HG03442 (cell line): ENCODE results near the gene GRM8.
A peak's percentile ranks its signal among the peaks of the same experiment; 100 is the strongest.

Source experiments
- ATAC-seq: cut with Tn5 transposase; IDR thresholded peaks from one replicate; pipeline ENCODE4 v1.9.1; 2021; ENCODE audit warnings: mild to moderate bottlenecking, moderate library complexity; ENCODE audit not compliant: unreplicated experiment

The GRM8 gene

GRCh38 chr7:126472825-126473224 is 779.9 kb downstream of the GRM8 start:
- no peak for ATAC-seq

GRCh38 chr7:126462405-126462804 is 790.3 kb downstream of the GRM8 start:
- no peak for ATAC-seq

- ATAC-seq = no peak
Measured at GRCh38 chr7:126460664-126461063, 792.1 kb downstream of the GRM8 start.

GRCh38 chr7:126453104-126453503 is 799.6 kb downstream of the GRM8 start:
- ATAC-seq = no peak

- peak; percentile 95 for ATAC-seq
Measured at GRCh38 chr7:126450269-126450671, 802.5 kb downstream of the GRM8 start.

GRCh38 chr7:126449611-126450268 is 803.0 kb downstream of the GRM8 start:
- peak; percentile 6 for ATAC-seq

GRCh38 chr7:126447984-126448383 is 804.8 kb downstream of the GRM8 start:
- ATAC-seq = no peak

GRCh38 chr7:126445991-126446390 is 806.8 kb downstream of the GRM8 start:
- ATAC-seq = no peak

- no peak for ATAC-seq
Measured at GRCh38 chr7:126443951-126444350, 808.8 kb downstream of the GRM8 start.

GRCh38 chr7:126442908-126443307 is 809.8 kb downstream of the GRM8 start:
- ATAC-seq = no peak

- ATAC-seq = no peak
Measured at GRCh38 chr7:126441745-126442144, 811.0 kb downstream of the GRM8 start.

GRCh38 chr7:126440542-126440941 is 812.2 kb downstream of the GRM8 start:
- no peak for ATAC-seq

- ATAC-seq = no peak
Measured at GRCh38 chr7:126436213-126436868, 816.4 kb downstream of the GRM8 start.

- ATAC-seq = no peak
Measured at GRCh38 chr7:126426652-126427051, 826.1 kb downstream of the GRM8 start.

- no peak for ATAC-seq
Measured at GRCh38 chr7:126424985-126425384, 827.8 kb downstream of the GRM8 start.

- ATAC-seq = no peak
Measured at GRCh38 chr7:126419047-126419446, 833.7 kb downstream of the GRM8 start.

GRCh38 chr7:126411821-126412383 is 840.8 kb downstream of the GRM8 start:
- peak; percentile 57 for ATAC-seq

- ATAC-seq = peak; percentile 49
Measured at GRCh38 chr7:126411032-126411820, 841.5 kb downstream of the GRM8 start.

GRCh38 chr7:126403040-126403439 is 849.7 kb downstream of the GRM8 start:
- no peak for ATAC-seq

GRCh38 chr7:126401918-126402317 is 850.8 kb downstream of the GRM8 start:
- ATAC-seq = no peak

- ATAC-seq = no peak
Measured at GRCh38 chr7:126398851-126399529, 853.8 kb downstream of the GRM8 start.
